Coronary artery (tissue), 2 donors: Measurements from ENCODE around the gene MUS81.

Source experiments
- DNase-seq: peaks from one replicate; pipeline ENCODE4 v3.0.0-alpha.2; 2017; ENCODE audit warnings: low spot score
- H3K27ac ChIP-seq, 2 donors: fragments of 200-600 bp; sonication (generic); one replicate each; pipeline ENCODE4 v1.5.1; 2016 to 2019
- H3K4me3 ChIP-seq: fragments of 200-600 bp; sonication (generic); 2 replicates; pipeline ENCODE4 v1.5.1; 2016; ENCODE audit warnings: mild to moderate bottlenecking, moderate library complexity
- TF ChIP-seq, protein P1 (sequence below): fragments of 200-600 bp; sonication (generic); IDR thresholded peaks from one replicate; pipeline ENCODE4 v1.5.1; 2019; ENCODE audit warnings: antibody characterized with exemption

MUS81 gene

GRCh38 chr11:65880844-65881421 is 20.7 kb downstream of the MUS81 start:
- Histone ChIP-seq H3K4me3 (no peak overlapping the region), H3K27ac (no peak overlapping the region)
- DNase-seq = no peak
- TF ChIP-seq, protein P1, sequence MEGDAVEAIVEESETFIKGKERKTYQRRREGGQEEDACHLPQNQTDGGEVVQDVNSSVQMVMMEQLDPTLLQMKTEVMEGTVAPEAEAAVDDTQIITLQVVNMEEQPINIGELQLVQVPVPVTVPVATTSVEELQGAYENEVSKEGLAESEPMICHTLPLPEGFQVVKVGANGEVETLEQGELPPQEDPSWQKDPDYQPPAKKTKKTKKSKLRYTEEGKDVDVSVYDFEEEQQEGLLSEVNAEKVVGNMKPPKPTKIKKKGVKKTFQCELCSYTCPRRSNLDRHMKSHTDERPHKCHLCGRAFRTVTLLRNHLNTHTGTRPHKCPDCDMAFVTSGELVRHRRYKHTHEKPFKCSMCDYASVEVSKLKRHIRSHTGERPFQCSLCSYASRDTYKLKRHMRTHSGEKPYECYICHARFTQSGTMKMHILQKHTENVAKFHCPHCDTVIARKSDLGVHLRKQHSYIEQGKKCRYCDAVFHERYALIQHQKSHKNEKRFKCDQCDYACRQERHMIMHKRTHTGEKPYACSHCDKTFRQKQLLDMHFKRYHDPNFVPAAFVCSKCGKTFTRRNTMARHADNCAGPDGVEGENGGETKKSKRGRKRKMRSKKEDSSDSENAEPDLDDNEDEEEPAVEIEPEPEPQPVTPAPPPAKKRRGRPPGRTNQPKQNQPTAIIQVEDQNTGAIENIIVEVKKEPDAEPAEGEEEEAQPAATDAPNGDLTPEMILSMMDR = no peak

DNA sequence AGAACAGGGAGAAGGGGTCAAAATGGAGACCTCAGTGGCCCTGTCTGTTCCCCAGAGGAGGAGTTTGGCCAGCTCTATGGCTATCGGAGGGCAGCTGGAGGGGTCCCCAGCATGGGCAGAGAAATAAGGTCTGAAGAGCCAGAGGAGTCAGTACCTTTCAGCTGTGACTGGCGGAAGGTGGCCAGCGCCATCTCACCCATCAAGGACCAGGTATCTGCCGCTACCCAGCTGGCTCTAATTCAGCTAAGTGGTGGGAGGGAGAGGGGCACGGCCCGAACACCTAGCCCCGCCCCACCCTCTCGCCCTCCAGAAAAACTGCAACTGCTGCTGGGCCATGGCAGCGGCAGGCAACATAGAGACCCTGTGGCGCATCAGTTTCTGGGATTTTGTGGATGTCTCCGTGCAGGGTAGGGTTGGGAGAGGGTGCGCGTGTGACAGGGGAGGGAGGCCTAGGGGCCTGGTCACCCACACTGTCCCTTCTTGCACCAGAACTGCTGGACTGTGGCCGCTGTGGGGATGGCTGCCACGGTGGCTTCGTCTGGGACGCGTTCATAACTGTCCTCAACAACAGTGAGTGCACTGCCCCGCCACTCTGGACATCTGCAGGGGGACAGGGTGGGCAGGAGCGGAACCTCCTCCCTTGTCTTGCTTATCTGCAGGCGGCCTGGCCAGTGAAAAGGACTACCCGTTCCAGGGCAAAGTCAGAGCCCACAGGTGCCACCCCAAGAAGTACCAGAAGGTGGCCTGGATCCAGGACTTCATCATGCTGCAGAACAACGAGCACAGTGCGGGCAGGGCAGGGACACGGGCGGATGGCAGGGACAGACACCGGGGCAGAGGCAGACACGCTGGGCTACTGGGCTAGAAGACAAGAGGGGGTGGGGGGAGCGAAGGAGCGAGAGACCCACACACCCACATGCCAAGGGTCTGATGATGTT is 22.2 kb downstream of the MUS81 start:
- TF ChIP-seq, protein P1 = no peak
- no peak for DNase-seq
- Histone ChIP-seq H3K27ac (no peak overlapping the region), H3K4me3 (no peak overlapping the region)

GRCh38 chr11:65883058-65883761 is 23.0 kb downstream of the MUS81 start:
- TF ChIP-seq, protein P1 = no peak
- no peak overlapping the region for H3K4me3 ChIP-seq
- no peak overlapping the region for H3K27ac ChIP-seq
- no peak for DNase-seq

- TF ChIP-seq, protein P1 = no peak
- DNase-seq = no peak
Measured at GRCh38 chr11:65883786-65884715, 23.8 kb downstream of the MUS81 start.

DNA sequence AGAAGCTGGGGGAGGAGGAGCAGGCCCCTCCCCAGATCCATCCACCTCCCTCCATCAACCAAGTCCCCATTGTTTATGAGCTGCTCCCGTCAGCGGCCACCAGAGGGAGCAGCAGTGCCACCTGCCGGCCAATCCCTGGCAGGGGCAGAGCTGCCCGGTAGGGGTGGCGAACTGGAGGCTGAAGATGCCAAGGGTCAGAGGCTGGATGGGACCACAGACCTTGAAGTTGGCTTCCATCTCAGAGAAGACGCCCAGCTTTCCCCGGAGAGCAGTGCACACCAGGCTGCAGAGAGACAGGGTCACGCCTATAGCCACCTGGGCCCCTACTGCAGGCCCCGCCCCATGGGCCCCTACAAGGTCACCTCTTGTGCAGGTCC is 24.5 kb downstream of the MUS81 start:
- Histone ChIP-seq H3K27ac (peak overlapping the region in 1 of 2 donors; percentile 23), H3K4me3 (no peak overlapping the region)
- peak; percentile 84 for DNase-seq
- TF ChIP-seq, protein P1 = peak; percentile 98

More at GRCh38 chr11:65883786-65884715, 23.8 kb downstream of the MUS81 start:
- H3K27ac ChIP-seq = no peak overlapping the region
- H3K4me3 ChIP-seq = no peak overlapping the region

DNA sequence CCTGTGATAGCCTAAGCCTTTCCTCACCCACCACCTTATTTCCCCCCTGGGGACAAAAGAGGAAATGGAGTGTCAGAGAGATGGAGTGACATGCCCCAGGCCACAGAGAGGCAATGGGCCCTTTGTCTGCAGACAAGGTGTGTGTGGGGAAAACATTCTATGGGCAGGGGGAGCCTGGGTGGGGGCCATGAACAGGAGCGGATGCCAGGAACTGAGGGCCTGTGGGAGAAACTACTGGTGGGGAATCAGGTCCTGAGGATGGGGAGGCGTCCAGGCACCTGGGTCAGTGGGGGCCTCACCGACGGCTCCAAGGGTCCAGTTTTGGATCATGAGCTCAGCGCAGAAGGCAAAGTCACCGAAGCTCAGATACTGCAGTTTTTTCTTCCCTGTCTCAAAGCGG is 25.0 kb downstream of the MUS81 start:
- H3K27ac ChIP-seq = peak overlapping the region in 1 of 2 donors; percentile 23
- no peak overlapping the region for H3K4me3 ChIP-seq
- no peak for DNase-seq
- TF ChIP-seq, protein P1 = no peak
